Endothelial cell of umbilical vein (primary cell): ENCODE results near the gene FBN2. TPM values are rescaled to one million over a fixed set of nuclear protein-coding genes. Genes with fewer than 3 reads are reported as not detected.

Source experiments
- BruUV-seq: library from RNA; stranded (reverse); fragments of 400-500 nt; replicated peaks from 2 replicates; lab custom pipeline; 2021; lab: Mats Ljungman, UMichigan
- CTCF ChIA-PET: fragments of 300-600, 350-600 bp; sonication (Branson Sonifier 250); formaldehyde crosslinking; loops from one replicate; lab custom pipeline; 2021; ENCODE audit warnings: antibody characterized with exemption, inconsistent platforms; lab: Charles Lee
- POLR2A ChIA-PET: fragments of 300-600, 350-600 bp; sonication (Branson Sonifier 250); formaldehyde crosslinking; loops from one replicate; lab custom pipeline; 2021; ENCODE audit warnings: antibody characterized with exemption, inconsistent platforms; lab: Charles Lee
- DNase-seq: peaks from one replicate; pipeline ENCODE4 v3.0.0-alpha.2; 2011; ENCODE audit warnings: low read depth, low spot score
- FAIRE-seq: peaks from 2 replicates; lab custom pipeline; 2011; peaks lifted over from hg19 to GRCh38; lab: Jason Lieb, UNC
- H2AFZ ChIP-seq: 2 replicates; pipeline ENCODE4 v1.6.0; 2012; ENCODE audit warnings: low read depth, low read length, control low read depth, inconsistent platforms
- H3K27ac ChIP-seq: 2 replicates; pipeline ENCODE4 v1.5.1; 2011; ENCODE audit warnings: low read depth, mild to moderate bottlenecking, control low read depth, low read length, moderate library complexity; ENCODE audit not compliant: insufficient read depth
- H3K27me3 ChIP-seq, 2 experiments: 2 replicates each; pipeline versions ENCODE4 v1.6.0 to v1.6.1; 2011; ENCODE audit warnings: low read length in 2 of 2, mixed read lengths in 1 of 2; ENCODE audit not compliant: control insufficient read depth in 2 of 2, insufficient read depth in 2 of 2
- H3K36me3 ChIP-seq, 2 experiments: 2 replicates in 1 of 2; 3 replicates in 1 of 2; pipeline ENCODE4 v1.5.1; 2011; ENCODE audit warnings: low read length in 2 of 2, mild to moderate bottlenecking in 1 of 2, moderate library complexity in 1 of 2; ENCODE audit not compliant: control insufficient read depth in 2 of 2, insufficient read depth in 2 of 2; ENCODE audit errors: extremely low read depth in 1 of 2
- H3K4me1 ChIP-seq: 3 replicates; pipeline ENCODE4 v1.5.1; 2011; ENCODE audit warnings: mild to moderate bottlenecking, low read length; ENCODE audit not compliant: control insufficient read depth, insufficient read depth; ENCODE audit errors: extremely low read depth
- H3K4me2 ChIP-seq: 2 replicates; pipeline ENCODE4 v1.6.1; 2011; ENCODE audit warnings: low read length, control low read depth, mixed read lengths; ENCODE audit not compliant: insufficient read depth
- H3K4me3 ChIP-seq, 3 experiments: fragments of 200-600 bp in 1 of 3; sonication (generic), shearing (Covaris generic) in 1 of 3; replicated peaks in 1 of 3; 2 replicates each; pipeline ENCODE4 v1.5.1; 2011 to 2016; ENCODE audit warnings: control low read depth in 3 of 3, low read length in 3 of 3, mild to moderate bottlenecking in 2 of 3, inconsistent platforms in 1 of 3, low read depth in 1 of 3, moderate library complexity in 1 of 3; ENCODE audit not compliant: insufficient read depth in 1 of 3
- H3K79me2 ChIP-seq: 2 replicates; pipeline ENCODE4 v1.6.0; 2012; ENCODE audit warnings: low read length, inconsistent platforms; ENCODE audit not compliant: control insufficient read depth, insufficient read depth
- H3K9ac ChIP-seq: replicated peaks from 2 replicates; pipeline ENCODE3; 2011; ENCODE audit warnings: low read length, control low read depth; ENCODE audit not compliant: insufficient read depth; ENCODE audit errors: extremely low read depth
- H3K9me1 ChIP-seq: replicated peaks from 3 replicates; pipeline ENCODE4 v1.6.0; 2011; ENCODE audit warnings: mild to moderate bottlenecking, low read length; ENCODE audit not compliant: control insufficient read depth, insufficient read depth; ENCODE audit errors: extremely low read depth
- H3K9me3 ChIP-seq: replicated peaks from 2 replicates; pipeline ENCODE4 v1.5.1; 2012; ENCODE audit warnings: low read length, inconsistent platforms; ENCODE audit not compliant: control insufficient read depth, insufficient read depth
- H4K20me1 ChIP-seq: replicated peaks from 2 replicates; pipeline ENCODE3; 2011; ENCODE audit warnings: mild to moderate bottlenecking, low read length; ENCODE audit not compliant: control insufficient read depth, insufficient read depth; ENCODE audit errors: extremely low read depth
- FOS ChIP-seq: IDR thresholded peaks from 2 replicates; pipeline ENCODE4 v1.6.1; 2011; ENCODE audit warnings: mild to moderate bottlenecking, low read length, moderate library complexity, borderline replicate concordance; ENCODE audit not compliant: insufficient read depth
- JUN ChIP-seq: IDR thresholded peaks from 2 replicates; pipeline ENCODE4 v1.6.1; 2011; ENCODE audit warnings: borderline replicate concordance, low read depth; ENCODE audit not compliant: insufficient read length, insufficient read depth
- dilution Hi-C: fragments of 300-500 bp; cut with MboI; formaldehyde crosslinking; loops from one replicate; pipeline ENCODE4 v1.15.0; 2019; ENCODE audit warnings: low sequenced_read_pairs; ENCODE audit not compliant: extremely low pct_ligation_motif_present
- intact Hi-C: fragments of 100-400 bp; cut with micrococcal nuclease; formaldehyde crosslinking; loops from one replicate; pipeline ENCODE4 v1.10.0; 2022
- polyA plus RNA-seq, 4 experiments: library from polyadenylated mRNA; depleted of rRNA in 3 of 4; stranded (reverse) in 3 of 4; unstranded in 1 of 4; fragments of >200 nt; gene quantifications; 2 replicates each; pipeline versions ENCODE4 v1.2.1 to v1.2.3, GENCODE V29; 2011 to 2012; ENCODE audit warnings: missing spikeins in 1 of 4
- total RNA-seq: library from RNA; stranded (reverse); gene quantifications from 2 replicates; pipeline ENCODE4 v1.2.3, GENCODE V29; 2021
- TF ChIP-seq, protein P1 (sequence below), 2 donors: IDR thresholded peaks; 1 replicate in 1 of 2; 2 replicates in 1 of 2; pipeline ENCODE4 v1.5.1; 2011; ENCODE audit warnings: low read length in 2 of 2, mild to moderate bottlenecking in 2 of 2, moderate library complexity in 2 of 2, control low read depth in 1 of 2, inconsistent platforms in 1 of 2, low read depth in 1 of 2; ENCODE audit not compliant: insufficient read depth in 1 of 2; ENCODE audit errors: extremely low read depth in 1 of 2
- TF ChIP-seq, protein P2 (sequence below): IDR thresholded peaks from 2 replicates; pipeline ENCODE4 v1.6.1; 2011; ENCODE audit not compliant: insufficient read depth, insufficient read length

FBN2 gene
- total and polyA plus RNA-seq, 2 donors (not counting 3 experiments of a cell fraction or from before 2014, with no cell fraction given), result 21.8 to 57.4 TPM

DNA sequence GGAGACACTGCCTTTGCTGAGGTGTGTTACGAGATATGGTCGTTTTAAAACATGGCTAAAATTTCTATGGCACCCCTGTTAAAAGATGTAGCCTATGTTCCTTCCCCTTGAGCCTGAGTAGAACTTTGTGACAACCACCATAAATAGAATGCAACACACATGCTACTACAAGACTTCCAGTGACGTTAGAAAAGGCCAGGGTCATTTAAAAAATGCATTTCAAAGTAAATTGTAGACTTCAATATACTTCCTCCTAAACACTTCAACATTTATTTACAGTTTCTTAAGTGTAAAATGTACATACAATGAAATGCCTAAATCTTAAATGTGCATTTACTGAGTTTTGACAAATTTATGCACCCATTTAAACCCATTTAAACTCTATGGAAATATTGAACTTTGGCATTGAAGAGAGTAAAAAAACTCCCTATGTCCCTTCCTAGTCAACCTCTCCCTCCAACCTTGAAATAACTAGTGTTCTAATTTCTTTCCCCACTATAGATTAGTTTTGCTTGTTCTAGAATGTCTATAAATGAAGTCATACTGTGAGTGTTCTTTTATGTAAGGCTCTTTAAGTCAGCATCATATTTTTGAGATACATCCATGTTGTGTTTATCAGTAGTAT lies 294.0 kb downstream of the FBN2 start:
- TF ChIP-seq JUN (no peak), FOS (no peak)
- TF ChIP-seq, protein P1, sequence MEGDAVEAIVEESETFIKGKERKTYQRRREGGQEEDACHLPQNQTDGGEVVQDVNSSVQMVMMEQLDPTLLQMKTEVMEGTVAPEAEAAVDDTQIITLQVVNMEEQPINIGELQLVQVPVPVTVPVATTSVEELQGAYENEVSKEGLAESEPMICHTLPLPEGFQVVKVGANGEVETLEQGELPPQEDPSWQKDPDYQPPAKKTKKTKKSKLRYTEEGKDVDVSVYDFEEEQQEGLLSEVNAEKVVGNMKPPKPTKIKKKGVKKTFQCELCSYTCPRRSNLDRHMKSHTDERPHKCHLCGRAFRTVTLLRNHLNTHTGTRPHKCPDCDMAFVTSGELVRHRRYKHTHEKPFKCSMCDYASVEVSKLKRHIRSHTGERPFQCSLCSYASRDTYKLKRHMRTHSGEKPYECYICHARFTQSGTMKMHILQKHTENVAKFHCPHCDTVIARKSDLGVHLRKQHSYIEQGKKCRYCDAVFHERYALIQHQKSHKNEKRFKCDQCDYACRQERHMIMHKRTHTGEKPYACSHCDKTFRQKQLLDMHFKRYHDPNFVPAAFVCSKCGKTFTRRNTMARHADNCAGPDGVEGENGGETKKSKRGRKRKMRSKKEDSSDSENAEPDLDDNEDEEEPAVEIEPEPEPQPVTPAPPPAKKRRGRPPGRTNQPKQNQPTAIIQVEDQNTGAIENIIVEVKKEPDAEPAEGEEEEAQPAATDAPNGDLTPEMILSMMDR (IDR thresholded peaks at IDR 0.05; ENCODE audit: extremely low read depth in 1 of 2, insufficient read depth in 1 of 2, low read depth in 1 of 2, low read length in 2 of 2), result no peak
- TF ChIP-seq, protein P2, sequence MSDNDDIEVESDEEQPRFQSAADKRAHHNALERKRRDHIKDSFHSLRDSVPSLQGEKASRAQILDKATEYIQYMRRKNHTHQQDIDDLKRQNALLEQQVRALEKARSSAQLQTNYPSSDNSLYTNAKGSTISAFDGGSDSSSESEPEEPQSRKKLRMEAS, result no peak
- Histone ChIP-seq H3K27me3 (no peaks in the 10 kb centered on the region), H3K9ac (no peak overlapping the region), H3K27ac (no peak overlapping the region), H3K4me1 (no peaks in the 10 kb centered on the region), H3K9me3 (no peaks in the 10 kb centered on the region), H3K9me1 (no peaks in the 10 kb centered on the region), H3K36me3 (no peaks in the 10 kb centered on the region), H3K4me2 (no peak overlapping the region), H2AFZ (no peak overlapping the region), H3K79me2 (no peaks in the 10 kb centered on the region), H3K4me3 (no peak overlapping the region), H4K20me1 (no peaks in the 10 kb centered on the region)
- ChIA-PET POLR2A (no interaction called here), CTCF (interaction anchor here (1.2 kb wide), 1 partner anchor 11 kb away, joined by 3 read pairs; no protein-coding TSS in a partner anchor)
- FAIRE-seq, result no peak
- intact Hi-C loops, result no loop called here
- dilution Hi-C loops, result no loop called here
- DNase-seq, result no peak
- BruUV-seq, result no TSS peak
